GM21381 (cell line): ENCODE data around the gene SULT1E1.
A peak's percentile ranks its signal among the peaks of the same experiment; 100 is the strongest.
"Not testable (repeated sequence)": the region's sequence is repeated elsewhere in the genome, so short reads cannot be mapped to it uniquely, and the experiment has no call there.

Experiments used
- ATAC-seq: cut with Tn5 transposase; IDR thresholded peaks from one replicate; pipeline ENCODE4 v1.9.1; 2021; ENCODE audit warnings: mild to moderate bottlenecking, moderate library complexity; ENCODE audit not compliant: unreplicated experiment

SULT1E1 gene

DNA sequence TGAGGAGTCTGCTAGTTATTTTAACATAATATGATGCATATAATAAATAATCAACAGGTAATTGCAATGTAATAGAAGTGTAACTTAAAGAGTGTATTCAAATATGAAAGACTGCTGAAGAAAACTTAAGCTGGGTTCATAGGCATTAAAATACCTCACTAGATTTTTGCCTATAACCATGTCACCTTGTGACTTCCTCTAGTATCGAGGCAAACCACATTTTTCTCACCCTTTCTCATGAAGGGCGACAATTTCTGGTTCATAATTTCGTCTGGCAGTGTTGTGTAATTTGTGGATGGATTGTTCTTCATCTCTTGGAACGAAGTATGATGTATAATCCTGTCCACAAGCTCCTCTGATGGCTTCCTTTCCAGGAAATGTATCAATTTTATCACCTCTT is 16.0 kb downstream of the SULT1E1 start:
- ATAC-seq = peak; percentile 78

DNA sequence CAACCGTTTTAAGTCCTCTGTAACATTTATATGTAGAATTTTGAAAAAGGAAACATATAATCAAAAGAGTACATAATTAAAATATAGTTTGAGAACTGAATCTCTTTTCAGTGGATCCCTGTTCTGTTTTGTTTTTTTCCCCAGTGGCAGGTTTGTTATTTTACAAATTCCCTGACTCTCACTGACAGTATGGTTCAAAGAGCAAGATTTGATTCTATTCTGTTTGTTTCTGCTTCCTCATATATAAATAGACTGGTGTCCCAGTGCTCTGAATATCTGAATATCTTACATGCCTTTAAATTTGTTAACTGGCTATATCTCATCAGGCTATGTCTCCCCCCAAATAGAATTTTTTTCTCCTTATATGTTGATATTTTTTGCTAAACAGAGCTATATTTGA is 16.6 kb downstream of the SULT1E1 start:
- no peak for ATAC-seq

GRCh38 chr4:69838977-69839376 is 21.0 kb downstream of the SULT1E1 start:
- no peak for ATAC-seq

GRCh38 chr4:69836287-69836686 is 23.7 kb downstream of the SULT1E1 start:
- no peak for ATAC-seq

DNA sequence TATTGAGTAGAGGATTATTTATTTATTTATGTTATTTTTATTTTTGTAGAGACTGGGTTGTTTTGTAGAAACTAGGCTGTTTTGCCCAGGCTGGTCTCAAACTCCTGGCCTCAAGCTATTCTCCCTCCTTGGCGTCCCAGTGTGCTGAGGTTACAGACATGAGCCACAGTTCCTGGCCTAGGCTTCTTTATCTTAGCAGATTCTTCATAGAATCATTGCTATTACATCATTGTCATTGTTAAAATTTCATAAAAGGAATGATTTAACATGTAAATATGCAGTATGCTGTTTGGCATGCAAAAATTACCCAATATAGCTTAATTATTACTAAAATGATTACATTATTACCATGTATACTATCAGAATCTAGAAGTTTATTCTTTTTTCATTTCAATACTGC is 24.2 kb downstream of the SULT1E1 start:
- no peak for ATAC-seq

DNA sequence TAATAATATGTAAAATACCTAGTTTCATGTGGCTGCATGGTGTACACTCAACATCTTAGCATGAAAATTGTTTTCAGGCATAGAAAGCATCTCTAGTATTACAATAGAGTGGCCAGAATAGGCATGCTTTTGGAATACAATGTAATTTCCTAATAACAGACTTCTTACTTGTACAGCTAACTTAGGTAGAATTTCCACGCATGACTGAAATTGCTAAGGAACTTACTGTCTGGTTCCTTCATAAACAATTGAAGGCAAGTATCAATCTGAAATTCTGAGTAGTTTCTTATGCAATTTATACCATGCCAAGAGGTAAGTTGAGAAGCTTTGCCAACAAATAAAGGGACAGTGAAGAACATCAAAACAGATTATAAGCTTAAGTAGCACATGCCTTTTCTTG is 26.7 kb downstream of the SULT1E1 start:
- no peak for ATAC-seq

DNA sequence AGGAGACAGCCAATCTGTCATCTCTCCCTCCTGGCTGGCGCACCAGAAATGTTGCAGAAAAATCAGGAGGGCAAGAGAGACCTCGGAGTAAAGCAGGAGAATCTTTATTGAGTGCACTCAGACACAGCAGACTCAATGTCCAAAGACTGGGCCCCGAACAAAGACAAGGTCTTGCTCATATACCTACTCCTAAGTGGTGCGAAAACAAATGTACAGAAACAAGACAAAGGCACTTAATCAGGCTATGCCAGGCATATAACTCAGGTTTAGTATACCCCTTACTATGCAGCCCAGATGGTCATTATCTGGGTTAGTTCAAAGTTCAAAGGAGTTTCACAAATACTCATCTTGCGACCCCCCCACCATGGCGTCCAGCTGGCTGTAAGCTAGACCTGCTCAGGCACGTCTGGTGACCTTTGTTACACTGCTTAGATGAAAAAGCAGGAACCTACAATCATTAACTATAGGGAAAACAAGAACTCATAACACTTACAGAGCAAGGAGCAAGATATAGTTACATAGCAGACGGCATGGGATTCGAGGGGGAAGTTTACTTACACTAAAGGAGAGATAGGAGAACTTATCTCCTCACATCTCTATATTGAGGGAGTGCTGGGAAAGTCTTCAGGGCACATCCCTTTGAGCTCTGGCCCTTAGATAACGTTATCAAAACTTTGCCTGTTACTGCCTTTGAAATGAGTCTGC is 27.5 kb downstream of the SULT1E1 start:
- no peak for ATAC-seq

DNA sequence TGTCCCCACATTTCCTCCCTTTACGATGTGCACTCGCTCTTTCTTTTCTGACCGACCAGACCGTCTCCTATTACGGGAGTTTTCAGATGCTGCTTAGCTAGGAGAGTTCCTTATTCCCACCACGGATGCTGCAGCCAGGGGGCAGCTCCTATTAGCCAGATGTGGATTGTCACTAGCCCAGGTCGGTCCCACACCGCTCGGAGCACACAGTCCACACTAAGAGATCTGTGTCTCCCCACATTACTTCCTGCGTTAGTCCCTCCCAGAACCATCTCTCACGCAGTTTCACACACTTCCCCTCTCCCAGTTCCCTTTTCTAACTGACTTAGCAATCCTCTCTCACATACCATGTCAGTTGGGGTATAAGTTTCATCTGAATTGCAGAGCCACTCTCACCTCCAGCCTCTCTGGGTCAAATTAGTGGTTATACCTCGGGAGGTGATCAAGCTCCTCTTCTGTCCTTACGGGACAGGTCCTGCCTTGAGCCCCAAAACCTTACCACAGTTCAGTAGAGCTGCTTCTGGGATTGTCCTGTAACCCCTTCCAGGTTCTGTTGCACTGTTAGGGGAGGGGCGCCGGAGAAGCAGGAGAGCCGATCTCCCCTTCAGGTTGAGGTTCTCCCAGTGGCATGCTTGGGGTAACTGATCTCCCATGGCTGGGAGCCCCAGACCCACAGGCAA is 28.2 kb downstream of the SULT1E1 start:
- ATAC-seq = peak; percentile 92

GRCh38 chr4:69831270-69831627 is 28.7 kb downstream of the SULT1E1 start:
- no peak for ATAC-seq

- peak; percentile 34 for ATAC-seq
Measured at GRCh38 chr4:69830560-69831269, 29.2 kb downstream of the SULT1E1 start.

DNA sequence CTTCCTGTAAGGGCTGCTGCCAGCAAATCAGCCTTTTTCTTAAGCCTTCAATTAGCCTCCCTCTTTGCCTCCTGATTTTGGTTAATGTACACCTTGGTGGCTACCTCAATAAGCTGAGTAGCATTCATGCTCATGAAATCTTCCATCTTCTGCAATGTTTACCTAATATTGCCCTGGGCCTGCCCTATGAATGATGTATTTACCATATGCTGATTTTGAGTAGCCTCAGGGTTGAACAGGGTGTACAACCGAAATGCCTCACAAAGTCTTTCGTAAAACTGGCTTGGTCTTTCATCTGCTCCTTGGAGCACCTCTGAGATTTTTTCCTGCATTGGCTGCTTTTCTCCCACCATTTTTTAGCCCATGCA is 29.8 kb downstream of the SULT1E1 start:
- ATAC-seq = no peak

- no peak for ATAC-seq
Measured at GRCh38 chr4:69829678-69830077, 30.3 kb downstream of the SULT1E1 start.

GRCh38 chr4:69828828-69829227 is 31.1 kb downstream of the SULT1E1 start:
- no peak for ATAC-seq

DNA sequence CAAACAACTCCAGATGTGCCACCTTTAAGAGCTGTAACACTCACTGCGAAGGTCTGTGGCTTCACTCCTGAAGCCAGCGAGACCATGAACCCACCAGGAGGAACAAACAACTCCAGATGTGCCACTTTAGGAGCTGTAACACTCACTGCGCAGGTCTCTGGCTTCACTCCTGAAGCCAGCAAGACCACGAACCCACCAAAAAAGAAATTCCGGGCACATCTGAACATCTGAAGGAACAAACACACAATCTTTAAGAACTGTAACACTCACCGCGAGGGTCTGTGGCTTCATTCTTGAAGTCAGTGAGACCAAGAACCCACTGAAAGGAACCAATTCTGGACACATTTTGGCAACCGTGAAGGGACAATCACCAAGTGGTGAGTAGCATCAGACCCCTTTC is 34.9 kb downstream of the SULT1E1 start:
- ATAC-seq = not testable (repeated sequence)

GRCh38 chr4:69823481-69824186 is 36.3 kb downstream of the SULT1E1 start:
- peak; percentile 96 for ATAC-seq

GRCh38 chr4:69823048-69823447 is 36.9 kb downstream of the SULT1E1 start:
- peak; percentile 11 for ATAC-seq

GRCh38 chr4:69822198-69822597 is 37.7 kb downstream of the SULT1E1 start:
- no peak for ATAC-seq

DNA sequence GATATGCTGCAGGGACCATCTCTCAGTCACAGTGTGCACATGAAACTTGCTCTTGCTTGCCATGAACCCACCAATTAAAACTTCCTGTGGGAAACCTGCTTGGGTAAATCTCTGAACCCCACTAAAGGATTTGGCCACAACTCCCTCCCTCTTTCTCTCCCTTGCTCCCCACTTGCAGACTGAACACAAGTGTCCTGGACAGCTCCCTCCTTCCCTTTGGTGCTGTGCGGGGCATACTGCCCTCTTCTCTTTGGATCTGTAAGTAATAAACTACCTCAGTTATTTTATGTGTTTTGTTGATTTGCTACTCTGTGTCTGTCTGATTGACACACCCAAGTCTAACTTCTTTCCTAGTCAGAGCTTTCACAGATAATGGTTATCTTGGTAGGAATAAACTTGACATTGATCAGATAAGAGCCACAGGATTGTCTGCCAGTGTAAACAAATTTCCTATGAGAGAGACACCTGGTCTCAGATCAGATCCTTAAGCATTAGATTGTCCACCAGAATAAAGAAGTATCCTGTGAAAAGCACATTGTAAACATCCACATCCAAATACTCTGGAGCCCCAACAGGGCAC is 41.8 kb downstream of the SULT1E1 start:
- no peak for ATAC-seq

DNA sequence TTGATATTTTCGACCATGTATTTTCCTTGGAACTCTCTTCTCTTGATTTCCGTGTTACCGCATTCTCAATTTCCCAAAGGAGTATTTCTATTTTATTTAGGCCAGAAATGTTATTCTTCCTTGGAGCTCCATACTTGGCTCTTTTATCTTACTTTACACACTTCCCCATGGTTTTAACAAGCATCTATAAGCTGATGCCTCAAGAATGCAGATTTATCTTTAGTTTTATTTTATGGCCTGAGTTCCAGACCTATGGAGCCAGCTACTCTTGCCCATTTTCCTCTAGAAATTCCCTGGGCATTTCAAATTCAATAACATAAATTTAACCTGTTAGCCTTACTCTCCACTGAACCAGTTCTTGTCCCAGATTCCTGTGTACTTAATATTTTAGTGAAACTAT is 43.7 kb downstream of the SULT1E1 start:
- ATAC-seq = no peak

- ATAC-seq = no peak
Measured at GRCh38 chr4:69813628-69814027, 46.3 kb downstream of the SULT1E1 start.

GRCh38 chr4:69811166-69811565 is 48.8 kb downstream of the SULT1E1 start:
- ATAC-seq = no peak
